Vagina (tissue), 2 donors: ENCODE data around the gene HPDL.

Experiments
- CTCF ChIP-seq, 3 experiments: fragments of 450-650 bp in 2 of 3; fragments of 200-600 bp in 1 of 3; sonication (generic) in 1 of 3; IDR thresholded peaks; one replicate each; pipeline ENCODE4 v1.5.1; 2017 to 2019; ENCODE audit warnings: antibody characterized with exemption in 3 of 3, mild to moderate bottlenecking in 2 of 3, moderate library complexity in 2 of 3
- POLR2A ChIP-seq, 2 donors: fragments of 450-650 bp; IDR thresholded peaks; one replicate each; pipeline ENCODE4 v1.6.1; 2017; ENCODE audit warnings: antibody characterized with exemption in 2 of 2, mild to moderate bottlenecking in 2 of 2, moderate library complexity in 2 of 2
- POLR2AphosphoS5 ChIP-seq, 2 donors: sonication (generic); formaldehyde crosslinking; IDR thresholded peaks; one replicate each; pipeline ENCODE4 v1.9.0; 2017; ENCODE audit warnings: antibody characterized with exemption in 2 of 2, mild to moderate bottlenecking in 2 of 2, low read depth in 1 of 2; ENCODE audit not compliant: insufficient read depth in 1 of 2

DNA sequence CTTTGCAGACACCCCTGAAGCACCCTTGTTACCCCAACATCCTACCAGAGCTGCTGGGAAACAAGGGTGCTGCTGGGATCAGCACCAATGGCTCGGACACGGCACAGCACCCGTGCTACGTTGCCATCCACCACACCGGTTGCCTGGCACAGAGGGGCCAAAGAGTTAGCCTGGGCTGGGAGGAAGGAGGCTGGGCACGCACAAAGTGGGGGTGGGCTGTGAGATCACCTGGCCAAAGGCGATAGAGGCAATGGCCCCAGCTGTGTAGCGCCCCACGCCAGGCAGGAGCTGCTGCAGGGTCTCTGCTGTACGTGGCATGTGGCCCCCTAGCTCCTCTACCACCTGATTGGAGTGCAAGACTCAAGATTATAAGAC lies 5.6 kb downstream of the HPDL start:
- TF ChIP-seq CTCF (IDR thresholded peaks at IDR 0.05) (no peak), POLR2AphosphoS5 (IDR thresholded peaks at IDR 0.05; ENCODE audit: insufficient read depth in 1 of 2, low read depth in 1 of 2) (no peak), POLR2A (IDR thresholded peaks at IDR 0.05) (no peak)
